PFSK-1 (cell line): ENCODE results near the gene GJD4.

Source experiments
- FOXP2 ChIP-seq: optimal IDR thresholded peaks from 2 replicates; pipeline ENCODE3; 2011; ENCODE audit warnings: borderline replicate concordance, control low read depth, inconsistent platforms; ENCODE audit not compliant: insufficient read depth; ENCODE audit errors: extremely low read length, extremely low read depth
- POLR2AphosphoS5 ChIP-seq: IDR thresholded peaks from 2 replicates; pipeline ENCODE4 v1.6.1; 2012; ENCODE audit warnings: low read depth, mild to moderate bottlenecking, control low read depth, low read length, moderate library complexity
- SIN3A ChIP-seq: IDR thresholded peaks from 2 replicates; pipeline ENCODE4 v1.6.1; 2012; ENCODE audit warnings: mild to moderate bottlenecking, low read length, moderate library complexity, borderline replicate concordance; ENCODE audit not compliant: insufficient read depth
- TAF1 ChIP-seq: IDR thresholded peaks from 2 replicates; pipeline ENCODE4 v1.6.1; 2012; ENCODE audit warnings: low read length, control low read depth, borderline replicate concordance; ENCODE audit not compliant: insufficient read depth
- TF ChIP-seq, protein P1 (sequence below), 2 experiments: IDR thresholded peaks; 2 replicates each; pipeline versions ENCODE4 v1.6.1 to v1.8.0; 2011 to 2012; ENCODE audit warnings: low read depth in 2 of 2, low read length in 2 of 2, control low read depth in 1 of 2, inconsistent platforms in 1 of 2, mild to moderate bottlenecking in 1 of 2, moderate library complexity in 1 of 2; ENCODE audit not compliant: insufficient read depth in 1 of 2

DNA sequence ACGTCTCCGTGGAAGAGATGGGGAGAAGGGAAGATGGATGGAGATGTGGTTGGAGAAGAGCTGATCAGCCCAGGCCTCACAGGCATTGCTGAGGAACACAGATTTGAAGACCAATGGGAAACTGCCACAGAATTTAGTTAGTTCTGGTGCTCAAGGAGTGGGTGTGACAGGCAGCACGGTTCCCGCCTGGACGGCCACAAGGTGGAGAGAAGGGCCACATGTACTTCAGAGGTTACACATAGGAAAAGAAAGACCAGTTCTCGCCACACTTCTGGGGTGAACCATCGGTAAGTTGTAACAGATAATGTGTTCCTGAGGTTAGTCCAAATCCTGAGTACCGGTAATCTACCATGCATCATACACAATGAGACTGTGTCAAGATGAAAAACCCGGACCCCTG lies 29.5 kb upstream of the GJD4 start:
- TF ChIP-seq POLR2AphosphoS5: no peak
- TF ChIP-seq SIN3A: no peak
- TF ChIP-seq TAF1: no peak
- TF ChIP-seq, protein P1, sequence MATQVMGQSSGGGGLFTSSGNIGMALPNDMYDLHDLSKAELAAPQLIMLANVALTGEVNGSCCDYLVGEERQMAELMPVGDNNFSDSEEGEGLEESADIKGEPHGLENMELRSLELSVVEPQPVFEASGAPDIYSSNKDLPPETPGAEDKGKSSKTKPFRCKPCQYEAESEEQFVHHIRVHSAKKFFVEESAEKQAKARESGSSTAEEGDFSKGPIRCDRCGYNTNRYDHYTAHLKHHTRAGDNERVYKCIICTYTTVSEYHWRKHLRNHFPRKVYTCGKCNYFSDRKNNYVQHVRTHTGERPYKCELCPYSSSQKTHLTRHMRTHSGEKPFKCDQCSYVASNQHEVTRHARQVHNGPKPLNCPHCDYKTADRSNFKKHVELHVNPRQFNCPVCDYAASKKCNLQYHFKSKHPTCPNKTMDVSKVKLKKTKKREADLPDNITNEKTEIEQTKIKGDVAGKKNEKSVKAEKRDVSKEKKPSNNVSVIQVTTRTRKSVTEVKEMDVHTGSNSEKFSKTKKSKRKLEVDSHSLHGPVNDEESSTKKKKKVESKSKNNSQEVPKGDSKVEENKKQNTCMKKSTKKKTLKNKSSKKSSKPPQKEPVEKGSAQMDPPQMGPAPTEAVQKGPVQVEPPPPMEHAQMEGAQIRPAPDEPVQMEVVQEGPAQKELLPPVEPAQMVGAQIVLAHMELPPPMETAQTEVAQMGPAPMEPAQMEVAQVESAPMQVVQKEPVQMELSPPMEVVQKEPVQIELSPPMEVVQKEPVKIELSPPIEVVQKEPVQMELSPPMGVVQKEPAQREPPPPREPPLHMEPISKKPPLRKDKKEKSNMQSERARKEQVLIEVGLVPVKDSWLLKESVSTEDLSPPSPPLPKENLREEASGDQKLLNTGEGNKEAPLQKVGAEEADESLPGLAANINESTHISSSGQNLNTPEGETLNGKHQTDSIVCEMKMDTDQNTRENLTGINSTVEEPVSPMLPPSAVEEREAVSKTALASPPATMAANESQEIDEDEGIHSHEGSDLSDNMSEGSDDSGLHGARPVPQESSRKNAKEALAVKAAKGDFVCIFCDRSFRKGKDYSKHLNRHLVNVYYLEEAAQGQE (IDR thresholded peaks at IDR 0.05; ENCODE audit: insufficient read depth in 1 of 2, low read depth in 2 of 2, low read length in 2 of 2): no peak
- TF ChIP-seq FOXP2: no peak
